AG10803 (cell line): ENCODE measurements around the gene GTF3C6.
"Not testable (repeated sequence)": the region's sequence is repeated elsewhere in the genome, so short reads cannot be mapped to it uniquely, and the experiment has no call there.

Experiments used
- DNase-seq: peaks from one replicate; pipeline ENCODE4 v3.0.0; 2010; ENCODE audit warnings: low read depth
- H3K4me3 ChIP-seq: 2 replicates; pipeline ENCODE4 v1.5.1; 2011; ENCODE audit warnings: mild to moderate bottlenecking, low read length, control low read depth
- TF ChIP-seq, protein P1 (sequence below): conservative IDR thresholded peaks from 2 replicates; pipeline ENCODE4 v1.5.1; 2011; ENCODE audit warnings: mild to moderate bottlenecking, low read length, control low read depth, inconsistent platforms

Gene GTF3C6

DNA sequence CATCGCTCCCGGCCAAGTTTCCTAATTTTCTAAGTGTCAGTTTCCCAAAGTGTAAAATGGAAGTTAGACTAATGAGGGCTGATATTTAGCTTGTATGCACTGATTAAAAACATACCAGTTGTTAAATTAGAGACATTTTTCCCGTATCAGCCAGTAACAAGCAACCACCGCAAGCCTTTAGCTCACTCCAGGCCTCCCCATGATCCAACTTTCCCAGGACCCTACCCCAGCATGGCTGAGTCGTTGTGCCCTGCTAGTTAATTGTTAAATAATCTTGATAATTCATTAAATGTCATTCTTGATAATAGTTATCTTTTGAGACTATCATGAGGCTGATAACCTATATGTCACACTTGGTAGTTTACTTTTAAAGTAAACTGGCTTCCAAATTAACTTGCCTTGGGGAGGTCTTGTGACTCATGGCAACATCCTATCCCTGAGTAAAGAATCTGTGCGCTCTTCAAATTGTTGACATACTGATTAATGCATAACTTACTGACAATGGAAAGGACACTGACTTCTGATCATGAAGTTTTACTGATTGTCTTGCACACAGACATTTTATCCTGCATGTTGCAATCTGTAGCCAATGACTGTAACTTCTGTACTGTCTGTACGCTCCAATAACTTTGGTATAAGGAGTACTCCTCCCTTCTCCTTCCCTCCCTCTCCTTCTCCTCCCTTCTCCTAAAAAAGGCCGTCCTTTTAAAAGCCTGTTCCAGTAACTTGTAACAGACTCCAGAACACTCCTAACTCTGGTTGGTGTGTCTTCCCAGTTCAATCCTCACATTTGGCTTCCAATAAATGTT lies 6.3 kb upstream of the GTF3C6 start:
- peak; percentile 62 for DNase-seq
- TF ChIP-seq, protein P1, sequence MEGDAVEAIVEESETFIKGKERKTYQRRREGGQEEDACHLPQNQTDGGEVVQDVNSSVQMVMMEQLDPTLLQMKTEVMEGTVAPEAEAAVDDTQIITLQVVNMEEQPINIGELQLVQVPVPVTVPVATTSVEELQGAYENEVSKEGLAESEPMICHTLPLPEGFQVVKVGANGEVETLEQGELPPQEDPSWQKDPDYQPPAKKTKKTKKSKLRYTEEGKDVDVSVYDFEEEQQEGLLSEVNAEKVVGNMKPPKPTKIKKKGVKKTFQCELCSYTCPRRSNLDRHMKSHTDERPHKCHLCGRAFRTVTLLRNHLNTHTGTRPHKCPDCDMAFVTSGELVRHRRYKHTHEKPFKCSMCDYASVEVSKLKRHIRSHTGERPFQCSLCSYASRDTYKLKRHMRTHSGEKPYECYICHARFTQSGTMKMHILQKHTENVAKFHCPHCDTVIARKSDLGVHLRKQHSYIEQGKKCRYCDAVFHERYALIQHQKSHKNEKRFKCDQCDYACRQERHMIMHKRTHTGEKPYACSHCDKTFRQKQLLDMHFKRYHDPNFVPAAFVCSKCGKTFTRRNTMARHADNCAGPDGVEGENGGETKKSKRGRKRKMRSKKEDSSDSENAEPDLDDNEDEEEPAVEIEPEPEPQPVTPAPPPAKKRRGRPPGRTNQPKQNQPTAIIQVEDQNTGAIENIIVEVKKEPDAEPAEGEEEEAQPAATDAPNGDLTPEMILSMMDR = no peak
- H3K4me3 ChIP-seq = no peak overlapping the region

DNA sequence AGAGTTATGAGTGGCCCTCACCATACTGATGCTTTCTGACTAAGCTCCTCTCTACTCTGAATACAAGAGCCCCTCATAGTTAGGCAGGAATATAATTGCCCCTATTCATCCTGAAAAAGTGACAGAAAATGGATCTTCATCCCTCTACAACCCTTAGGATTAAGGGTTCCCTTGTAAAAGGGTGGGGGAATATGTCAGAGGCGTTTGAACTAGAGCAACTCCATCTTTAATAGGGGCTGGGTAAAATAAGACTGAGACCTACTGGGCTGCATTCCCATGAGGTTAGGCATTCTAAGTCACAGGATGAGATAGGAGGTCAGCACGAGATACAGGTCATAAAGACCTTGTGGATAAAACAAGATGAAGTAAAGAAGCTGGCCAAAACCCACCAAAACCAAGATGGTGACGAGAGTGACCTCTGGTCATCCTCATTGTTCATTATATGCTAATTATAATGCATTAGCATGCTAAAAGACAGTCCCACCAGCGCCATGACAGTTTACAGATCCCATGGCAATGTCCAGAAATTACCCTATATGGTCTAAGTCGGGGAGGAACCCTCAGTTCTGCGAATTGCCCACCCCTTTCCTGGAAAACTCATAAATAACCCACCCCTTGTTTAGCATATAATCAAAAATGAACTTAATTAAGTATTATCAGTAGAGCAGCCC lies 4.7 kb upstream of the GTF3C6 start:
- H3K4me3 ChIP-seq = no peak overlapping the region
- DNase-seq = no peak
- TF ChIP-seq, protein P1 = no peak

DNA sequence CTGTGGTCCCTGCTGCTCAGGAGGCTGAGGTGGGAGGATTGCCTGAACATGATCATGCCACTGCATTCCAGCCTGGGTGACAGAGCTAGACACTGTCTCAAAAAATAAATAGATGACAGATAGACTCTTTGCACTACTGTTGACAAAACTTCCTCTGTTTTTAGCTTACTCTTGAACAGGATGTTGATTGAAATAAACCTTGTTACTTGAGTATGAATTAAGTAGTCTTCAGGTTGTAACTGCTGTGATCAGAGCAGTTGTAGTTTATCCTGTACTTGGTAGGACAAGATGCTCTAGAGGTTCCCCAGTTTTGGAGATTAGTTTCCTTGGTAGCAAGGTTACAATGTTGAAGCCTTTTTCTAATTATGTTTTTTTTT lies 1.5 kb downstream of the GTF3C6 start:
- H3K4me3 ChIP-seq = no peak overlapping the region
- TF ChIP-seq, protein P1 = no peak
- DNase-seq = no peak

DNA sequence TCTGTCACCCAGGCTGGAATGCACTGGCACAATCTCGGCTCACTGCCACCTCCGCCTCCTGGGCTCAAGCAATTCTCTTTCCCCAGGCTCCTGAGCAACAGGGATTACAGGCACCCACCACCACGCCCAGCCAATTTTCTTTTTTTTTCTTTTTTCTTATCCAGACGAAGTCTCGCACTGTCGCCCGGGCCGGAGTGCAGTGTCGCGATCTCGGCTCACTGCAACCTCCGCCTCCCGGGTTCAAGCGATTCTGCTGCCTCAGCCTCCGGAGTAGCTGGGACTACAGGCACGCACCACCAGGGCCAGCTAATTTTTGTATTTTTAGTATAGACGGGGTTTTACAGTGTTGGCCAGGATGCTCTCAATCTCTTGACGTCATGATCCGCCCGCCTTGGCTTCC lies 4.1 kb downstream of the GTF3C6 start:
- not testable (repeated sequence) for DNase-seq, H3K4me3 ChIP-seq

DNA sequence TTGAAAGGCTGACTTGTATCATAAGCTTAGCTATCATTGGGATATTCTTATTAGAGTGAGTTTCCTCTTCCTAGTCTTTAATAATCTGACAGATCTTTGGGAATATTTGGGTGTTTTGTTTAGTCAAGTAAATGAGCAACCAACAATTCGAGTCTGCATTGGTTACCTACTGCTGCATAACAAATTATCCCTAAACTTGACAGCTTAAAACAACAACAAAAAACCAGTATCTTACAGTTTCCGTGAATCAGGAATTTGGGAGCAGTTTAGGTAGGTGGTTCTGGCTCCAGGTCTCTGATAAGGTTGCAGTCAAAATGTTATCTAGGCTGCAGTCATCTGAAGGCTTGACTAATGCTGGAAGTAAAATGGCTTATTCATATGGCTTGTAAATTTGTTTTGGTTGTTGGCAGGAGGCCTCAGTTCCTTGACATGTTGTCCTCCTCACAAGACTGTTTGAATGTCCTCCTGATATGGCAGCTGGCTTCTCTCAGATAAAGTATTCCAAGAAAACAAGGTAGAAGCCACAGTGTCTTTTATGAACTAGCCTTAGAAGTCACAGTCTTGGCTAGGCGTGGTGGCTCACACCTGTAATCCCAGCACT lies 7.2 kb downstream of the GTF3C6 start:
- TF ChIP-seq, protein P1 = no peak
- DNase-seq = no peak
- no peak overlapping the region for H3K4me3 ChIP-seq

DNA sequence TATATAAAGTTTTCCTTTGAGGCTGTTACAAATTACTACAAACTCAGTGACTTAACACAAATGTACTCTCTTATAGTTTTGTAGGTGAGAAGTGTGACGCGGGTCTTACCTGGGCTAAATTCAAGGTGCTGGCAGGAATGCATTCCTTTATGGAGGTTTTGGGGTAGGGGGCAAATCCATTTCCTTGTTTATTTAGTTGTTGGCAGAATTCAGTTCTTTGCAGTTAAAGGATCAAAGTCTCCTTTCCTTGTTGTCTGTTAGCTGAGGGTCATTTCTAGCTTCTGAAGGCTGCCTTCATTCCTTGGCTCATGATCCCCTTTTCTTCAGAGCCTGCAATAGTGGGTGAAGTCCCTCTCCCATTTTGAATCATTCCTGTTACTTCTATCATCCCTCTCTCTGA lies 10.2 kb downstream of the GTF3C6 start:
- not testable (repeated sequence) for DNase-seq, H3K4me3 ChIP-seq

DNA sequence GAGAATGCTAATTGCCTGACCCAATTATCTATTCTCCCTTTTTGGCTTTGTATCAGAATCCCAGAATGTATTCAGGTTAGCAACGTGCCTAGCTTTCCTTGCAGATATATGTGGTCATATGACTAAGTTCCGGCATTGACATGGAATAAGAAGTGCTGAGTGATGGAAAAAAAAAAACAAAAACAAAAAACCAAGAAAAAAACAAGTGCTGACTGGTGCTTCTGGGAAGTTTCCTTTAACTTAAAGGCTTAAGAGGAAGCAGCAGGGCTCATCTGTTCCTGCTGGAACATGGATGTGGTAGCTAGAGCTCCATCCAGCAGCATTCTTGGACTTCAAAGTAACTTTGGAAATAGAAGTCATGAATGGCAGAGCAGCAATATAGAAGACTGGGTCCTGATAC lies 13.0 kb downstream of the GTF3C6 start:
- TF ChIP-seq, protein P1 = no peak
- H3K4me3 ChIP-seq = no peak overlapping the region
- DNase-seq = no peak

DNA sequence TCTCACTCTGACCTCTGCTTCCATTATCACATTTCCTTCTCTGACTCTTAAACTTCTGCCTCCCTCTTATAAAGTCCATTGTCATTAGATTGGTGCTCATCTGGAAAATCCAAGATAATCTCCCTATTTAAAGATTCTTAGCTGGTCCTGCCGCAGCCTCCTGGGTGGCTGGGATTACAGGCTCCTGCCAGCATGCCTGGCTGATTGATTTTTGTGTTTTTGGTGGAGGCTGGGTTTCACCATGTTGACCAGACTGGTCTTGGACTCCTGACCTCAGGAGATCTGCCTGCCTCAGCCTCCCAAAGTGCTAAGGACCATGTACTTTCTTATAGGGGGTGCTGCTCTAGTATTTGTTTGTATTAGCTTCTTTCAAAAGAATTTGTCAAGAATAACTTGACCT lies 18.1 kb downstream of the GTF3C6 start:
- no peak for DNase-seq
- TF ChIP-seq, protein P1 = no peak
- no peak overlapping the region for H3K4me3 ChIP-seq
